ENCODE measurements around the gene ALDH3A2.

DNA sequence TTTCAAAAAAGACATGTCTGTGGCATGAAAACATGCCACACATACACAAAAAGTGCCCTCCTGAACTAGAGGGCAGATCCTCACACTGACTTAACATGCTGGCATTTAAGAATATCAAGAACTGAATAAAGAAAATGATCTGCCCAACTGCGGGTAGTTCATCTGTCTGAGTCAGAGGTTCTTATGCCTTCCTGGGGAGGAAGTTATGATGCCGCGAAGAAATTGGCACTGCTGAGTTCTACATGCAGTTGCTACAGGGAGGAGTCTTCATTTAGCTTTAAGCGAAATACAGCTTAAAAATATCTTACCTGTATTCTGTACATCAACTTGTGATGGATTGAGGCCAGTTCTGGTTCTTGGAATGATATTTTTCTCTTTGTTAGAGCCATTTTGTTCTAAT is 6.3 kb downstream of the ALDH3A2 start:
- TF ChIP-seq POLR2A (IDR thresholded peaks at IDR 0.05; ENCODE audit: low read length) = no peak
- TF ChIP-seq GATA1 (IDR thresholded peaks at IDR 0.05; ENCODE audit: low read depth, low read length) = no peak
